ENCODE results near the gene SETDB1.

Gene SETDB1

GRCh38 chr1:150999051-150999674 is 73.0 kb downstream of the SETDB1 start:
- Mint-ChIP-seq H3K27me3 (ENCODE audit: low read depth) (no peaks in the 10 kb centered on the region), H3K4me1 (ENCODE audit: low read depth) (peaks cover 34% of the 10 kb centered on the region), H3K27ac (no peak overlapping the region)

GRCh38 chr1:150999926-151000325 is 73.8 kb downstream of the SETDB1 start:
- Mint-ChIP-seq H3K9me3 (no peaks in the 10 kb centered on the region), H3K4me3 (no peak overlapping the region), H3K27me3 (ENCODE audit: low read depth) (no peaks in the 10 kb centered on the region), H3K27ac (no peak overlapping the region), H3K4me1 (ENCODE audit: low read depth) (peaks cover 38% of the 10 kb centered on the region), H3K36me3 (ENCODE audit: low read depth) (peaks cover 29% of the 10 kb centered on the region)

More at GRCh38 chr1:150999051-150999674, 73.0 kb downstream of the SETDB1 start:
- Mint-ChIP-seq H3K9me3 (no peaks in the 10 kb centered on the region), H3K4me3 (no peak overlapping the region), H3K36me3 (ENCODE audit: low read depth) (peaks cover 29% of the 10 kb centered on the region)

- Mint-ChIP-seq H3K4me1 (ENCODE audit: low read depth) (peaks cover 41% of the 10 kb centered on the region), H3K27me3 (ENCODE audit: low read depth) (no peaks in the 10 kb centered on the region), H3K9me3 (no peaks in the 10 kb centered on the region), H3K4me3 (no peak overlapping the region), H3K36me3 (ENCODE audit: low read depth) (peaks cover 29% of the 10 kb centered on the region), H3K27ac (peak overlapping the region; percentile 45)
Measured at GRCh38 chr1:151000408-151000807, 74.2 kb downstream of the SETDB1 start.

- peaks cover 44% of the 10 kb centered on the region for H3K4me1 Mint-ChIP-seq (ENCODE audit: low read depth)
- no peaks in the 10 kb centered on the region for H3K9me3 Mint-ChIP-seq
- peaks cover 29% of the 10 kb centered on the region for H3K36me3 Mint-ChIP-seq (ENCODE audit: low read depth)
- H3K27me3 Mint-ChIP-seq (ENCODE audit: low read depth), result no peaks in the 10 kb centered on the region
- peak overlapping the region; percentile 41 for H3K4me3 Mint-ChIP-seq
- no peak overlapping the region for H3K27ac Mint-ChIP-seq
Measured at GRCh38 chr1:151001602-151002001, 75.4 kb downstream of the SETDB1 start.

GRCh38 chr1:151002051-151002450 is 75.9 kb downstream of the SETDB1 start:
- H3K4me3 Mint-ChIP-seq, result peak overlapping the region; percentile 41
- no peak overlapping the region for H3K27ac Mint-ChIP-seq
- no peaks in the 10 kb centered on the region for H3K27me3 Mint-ChIP-seq (ENCODE audit: low read depth)
- peaks cover 48% of the 10 kb centered on the region for H3K4me1 Mint-ChIP-seq (ENCODE audit: low read depth)
- H3K36me3 Mint-ChIP-seq (ENCODE audit: low read depth), result peaks cover 24% of the 10 kb centered on the region
- no peaks in the 10 kb centered on the region for H3K9me3 Mint-ChIP-seq

GRCh38 chr1:151002611-151003010 is 76.4 kb downstream of the SETDB1 start:
- Mint-ChIP-seq H3K36me3 (ENCODE audit: low read depth) (peaks cover 21% of the 10 kb centered on the region), H3K27me3 (ENCODE audit: low read depth) (no peaks in the 10 kb centered on the region), H3K4me1 (ENCODE audit: low read depth) (peaks cover 53% of the 10 kb centered on the region), H3K27ac (peak overlapping the region; percentile 66), H3K4me3 (peak overlapping the region; percentile 57), H3K9me3 (no peaks in the 10 kb centered on the region)

GRCh38 chr1:151003180-151003579 is 77.0 kb downstream of the SETDB1 start:
- peaks cover 21% of the 10 kb centered on the region for H3K36me3 Mint-ChIP-seq (ENCODE audit: low read depth)
- H3K27me3 Mint-ChIP-seq (ENCODE audit: low read depth), result no peaks in the 10 kb centered on the region
- no peaks in the 10 kb centered on the region for H3K9me3 Mint-ChIP-seq
- H3K27ac Mint-ChIP-seq, result peak overlapping the region; percentile 66
- H3K4me1 Mint-ChIP-seq (ENCODE audit: low read depth), result peaks cover 59% of the 10 kb centered on the region
- H3K4me3 Mint-ChIP-seq, result peak overlapping the region; percentile 57

GRCh38 chr1:151005729-151006319 is 79.7 kb downstream of the SETDB1 start:
- H3K27me3 Mint-ChIP-seq (ENCODE audit: low read depth), result no peaks in the 10 kb centered on the region
- H3K9me3 Mint-ChIP-seq, result no peaks in the 10 kb centered on the region
- peak overlapping the region; percentile 98 for H3K4me3 Mint-ChIP-seq
- H3K36me3 Mint-ChIP-seq (ENCODE audit: low read depth), result peaks cover 17% of the 10 kb centered on the region
- H3K4me1 Mint-ChIP-seq (ENCODE audit: low read depth), result peaks cover 69% of the 10 kb centered on the region
- peak overlapping the region; percentile 93 for H3K27ac Mint-ChIP-seq

GRCh38 chr1:151006327-151007052 is 80.3 kb downstream of the SETDB1 start, which contains the start of gene MINDY1:
Gene MINDY1, minus strand, starts transcription at chr1:151006902. Its CDS starts 4,285 bp downstream, at chr1:151002617.
- peak within 1 kb of the TSS; percentile 98 for H3K4me3 Mint-ChIP-seq
- peak within 1 kb of the TSS; percentile 93 for H3K27ac Mint-ChIP-seq
- H3K4me1 Mint-ChIP-seq (ENCODE audit: low read depth), result peaks cover 70% of the 10 kb centered on the region
- H3K27me3 Mint-ChIP-seq (ENCODE audit: low read depth), result no peaks in the 10 kb centered on the region
- no peaks in the 10 kb centered on the region for H3K9me3 Mint-ChIP-seq
- H3K36me3 Mint-ChIP-seq (ENCODE audit: low read depth), result peaks cover 15% of the 10 kb centered on the region

- Mint-ChIP-seq H3K27me3 (ENCODE audit: low read depth) (no peaks in the 10 kb centered on the region), H3K36me3 (ENCODE audit: low read depth) (peaks cover 11% of the 10 kb centered on the region)
Measured at GRCh38 chr1:151007853-151008243, 81.7 kb downstream of the SETDB1 start.

GRCh38 chr1:151008244-151009205 is 82.4 kb downstream of the SETDB1 start, which contains the start of gene PRUNE1:
Gene PRUNE1, plus strand, starts transcription at chr1:151008449. Its CDS starts 184 bp downstream, at chr1:151008633.
- Mint-ChIP-seq H3K9me3 (no peaks in the 10 kb centered on the region), H3K4me1 (ENCODE audit: low read depth) (peaks cover 52% of the 10 kb centered on the region), H3K27ac (peak within 1 kb of the TSS; percentile 93), H3K27me3 (ENCODE audit: low read depth) (no peaks in the 10 kb centered on the region), H3K4me3 (peak within 1 kb of the TSS; percentile 98), H3K36me3 (ENCODE audit: low read depth) (peaks cover 14% of the 10 kb centered on the region)

More at GRCh38 chr1:151007853-151008243, 81.7 kb downstream of the SETDB1 start:
- Mint-ChIP-seq H3K4me1 (ENCODE audit: low read depth) (peaks cover 57% of the 10 kb centered on the region), H3K9me3 (no peaks in the 10 kb centered on the region), H3K4me3 (peak overlapping the region; percentile 98), H3K27ac (peak overlapping the region; percentile 93)

GRCh38 chr1:151009206-151009587 is 83.0 kb downstream of the SETDB1 start:
- Mint-ChIP-seq H3K36me3 (ENCODE audit: low read depth) (peaks cover 15% of the 10 kb centered on the region), H3K27me3 (ENCODE audit: low read depth) (no peaks in the 10 kb centered on the region), H3K9me3 (no peaks in the 10 kb centered on the region), H3K4me1 (ENCODE audit: low read depth) (peaks cover 49% of the 10 kb centered on the region), H3K4me3 (peak overlapping the region; percentile 98), H3K27ac (peak overlapping the region; percentile 93)

GRCh38 chr1:151009674-151010345 is 83.6 kb downstream of the SETDB1 start:
- Mint-ChIP-seq H3K27me3 (ENCODE audit: low read depth) (no peaks in the 10 kb centered on the region), H3K27ac (no peak overlapping the region), H3K4me1 (ENCODE audit: low read depth) (peaks cover 47% of the 10 kb centered on the region), H3K4me3 (peak overlapping the region; percentile 98), H3K36me3 (ENCODE audit: low read depth) (peaks cover 15% of the 10 kb centered on the region), H3K9me3 (no peaks in the 10 kb centered on the region)

Data from T-helper 1 cell treated with Interleukin-12 subunit alpha and Interleukin-12 subunit beta and Interleukin-4 antibody, amounts not matched to agents 30 μg/mL and 1 μg/mL, for 36 hours (primary cell).